ENCODE data around the gene SMIM38. TPM values are rescaled to one million over a fixed set of nuclear protein-coding genes. Genes with fewer than 3 reads are reported as not detected.

SMIM38 gene
- total and polyA plus RNA-seq, 2 donors from 2014 or later, result 0.19 to 0.63 TPM

- TF ChIP-seq CTCF (IDR thresholded peaks at IDR 0.05; ENCODE audit: borderline replicate concordance, extremely low read depth, insufficient read depth), result no peak
- no peaks in the 10 kb centered on the region for H3K27me3 ChIP-seq (ENCODE audit: control insufficient read depth, insufficient read depth, low read length)
- peak in 2 of 5 donors; percentile 58 to 68 for DNase-seq
Measured at GRCh38 chr11:69178819-69179482, 23.2 kb downstream of the SMIM38 start.

GRCh38 chr11:69180226-69180625, 24.5 kb downstream of the SMIM38 start:
- FAIRE-seq (no peak), DNase-seq (no peak)
- no peak overlapping the region for H3K4me3 ChIP-seq (ENCODE audit: low read length in 3 of 3)
- H3K27me3 ChIP-seq (ENCODE audit: control insufficient read depth, insufficient read depth, low read length), result no peaks in the 10 kb centered on the region
- H3K9ac ChIP-seq (ENCODE audit: low read length in 3 of 3), result no peak overlapping the region
- H3K36me3 ChIP-seq (ENCODE audit: control insufficient read depth in 2 of 3, insufficient read depth in 3 of 3, low read length in 3 of 3), result no peaks in the 10 kb centered on the region
- H3K9me3 ChIP-seq (ENCODE audit: control insufficient read depth in 2 of 3, insufficient read depth in 1 of 3, low read length in 3 of 3), result no peaks in the 10 kb centered on the region
- no peaks in the 10 kb centered on the region for H3K4me1 ChIP-seq (ENCODE audit: control insufficient read depth in 2 of 3, insufficient read depth in 2 of 3, low read depth in 1 of 3, low read length in 3 of 3)
- intact Hi-C loops (cut with DNase I), result no loop called here
- no peak overlapping the region for H3K27ac ChIP-seq (ENCODE audit: low read depth in 2 of 2, low read length in 2 of 2)
- TF ChIP-seq CTCF (IDR thresholded peaks at IDR 0.05; ENCODE audit: borderline replicate concordance, extremely low read depth, insufficient read depth), result no peak

More at GRCh38 chr11:69178819-69179482, 23.2 kb downstream of the SMIM38 start:
- Histone ChIP-seq H3K27ac (ENCODE audit: low read depth in 2 of 2, low read length in 2 of 2) (no peak overlapping the region), H3K4me3 (ENCODE audit: low read length in 3 of 3) (no peak overlapping the region), H3K36me3 (ENCODE audit: control insufficient read depth in 2 of 3, insufficient read depth in 3 of 3, low read length in 3 of 3) (no peaks in the 10 kb centered on the region), H3K9ac (ENCODE audit: low read length in 3 of 3) (no peak overlapping the region), H3K9me3 (ENCODE audit: control insufficient read depth in 2 of 3, insufficient read depth in 1 of 3, low read length in 3 of 3) (no peaks in the 10 kb centered on the region), H3K4me1 (ENCODE audit: control insufficient read depth in 2 of 3, insufficient read depth in 2 of 3, low read depth in 1 of 3, low read length in 3 of 3) (no peaks in the 10 kb centered on the region)
- FAIRE-seq, result no peak
- intact Hi-C loops (cut with DNase I), result no loop called here

- H3K4me1 ChIP-seq (ENCODE audit: control insufficient read depth in 2 of 3, insufficient read depth in 2 of 3, low read depth in 1 of 3, low read length in 3 of 3), result no peaks in the 10 kb centered on the region
- DNase-seq, result no peak
- no peaks in the 10 kb centered on the region for H3K27me3 ChIP-seq (ENCODE audit: control insufficient read depth, insufficient read depth, low read length)
- H3K9ac ChIP-seq (ENCODE audit: low read length in 3 of 3), result no peak overlapping the region
- H3K9me3 ChIP-seq (ENCODE audit: control insufficient read depth in 2 of 3, insufficient read depth in 1 of 3, low read length in 3 of 3), result no peaks in the 10 kb centered on the region
- no peak for TF ChIP-seq CTCF (IDR thresholded peaks at IDR 0.05; ENCODE audit: borderline replicate concordance, extremely low read depth, insufficient read depth)
- H3K4me3 ChIP-seq (ENCODE audit: low read length in 3 of 3), result no peak overlapping the region
- H3K27ac ChIP-seq (ENCODE audit: low read depth in 2 of 2, low read length in 2 of 2), result no peak overlapping the region
- H3K36me3 ChIP-seq (ENCODE audit: control insufficient read depth in 2 of 3, insufficient read depth in 3 of 3, low read length in 3 of 3), result no peaks in the 10 kb centered on the region
- intact Hi-C loops (cut with DNase I), result no loop called here
- no peak for FAIRE-seq
Measured at GRCh38 chr11:69180726-69181125, 25.0 kb downstream of the SMIM38 start.

GRCh38 chr11:69183613-69184012, 27.9 kb downstream of the SMIM38 start:
- intact Hi-C loops (cut with DNase I), result no loop called here
- no peaks in the 10 kb centered on the region for H3K27me3 ChIP-seq (ENCODE audit: control insufficient read depth, insufficient read depth, low read length)
- no peak overlapping the region for H3K27ac ChIP-seq (ENCODE audit: low read depth in 2 of 2, low read length in 2 of 2)
- FAIRE-seq, result no peak
- no peak overlapping the region for H3K4me3 ChIP-seq (ENCODE audit: low read length in 3 of 3)
- no peaks in the 10 kb centered on the region for H3K4me1 ChIP-seq (ENCODE audit: control insufficient read depth in 2 of 3, insufficient read depth in 2 of 3, low read depth in 1 of 3, low read length in 3 of 3)
- no peak for DNase-seq
- no peak for TF ChIP-seq CTCF (IDR thresholded peaks at IDR 0.05; ENCODE audit: borderline replicate concordance, extremely low read depth, insufficient read depth)
- no peak overlapping the region for H3K9ac ChIP-seq (ENCODE audit: low read length in 3 of 3)
- no peaks in the 10 kb centered on the region for H3K36me3 ChIP-seq (ENCODE audit: control insufficient read depth in 2 of 3, insufficient read depth in 3 of 3, low read length in 3 of 3)
- peaks cover 0 to 8% (median 0%) of the 10 kb centered on the region in 3 donors for H3K9me3 ChIP-seq (ENCODE audit: control insufficient read depth in 2 of 3, insufficient read depth in 1 of 3, low read length in 3 of 3)

All from kidney (tissue), 14 donors.